HG03095 (cell line): ENCODE measurements around the gene IBTK.

Source experiments
- ATAC-seq: cut with Tn5 transposase; IDR thresholded peaks from one replicate; pipeline ENCODE4 v1.9.1; 2021; ENCODE audit warnings: moderate library complexity; ENCODE audit not compliant: unreplicated experiment

The IBTK gene

DNA sequence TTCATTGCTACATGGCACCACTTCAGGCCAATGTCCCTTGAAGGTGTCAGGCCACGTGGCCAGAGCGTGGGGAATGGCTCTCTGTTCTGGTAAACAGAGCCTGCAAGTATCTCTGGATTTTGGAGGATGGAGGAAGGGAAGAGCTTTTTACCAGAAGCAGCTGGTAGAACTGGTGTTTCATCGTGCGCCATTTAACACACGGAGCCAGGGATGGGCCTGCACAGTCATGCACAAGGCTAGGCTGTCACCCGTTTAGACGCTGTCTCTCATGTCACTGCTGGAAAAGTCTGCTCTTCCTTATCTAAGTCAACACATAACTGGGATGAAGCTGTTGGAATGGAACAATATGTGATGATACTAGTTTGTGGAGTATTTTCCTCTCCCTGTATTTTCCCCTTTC lies 123.9 kb downstream of the IBTK start:
- ATAC-seq = no peak
